Neural cell (in vitro differentiated cells): ENCODE data around the gene CD160.

Experiments used
- EP300 ChIP-seq: fragments of 450-650 bp; conservative IDR thresholded peaks from 2 replicates; pipeline ENCODE4 v1.6.1; 2014; ENCODE audit warnings: antibody characterized with exemption, mild to moderate bottlenecking, moderate library complexity; ENCODE audit not compliant: poor library complexity, severe bottlenecking
- EZH2 ChIP-seq: fragments of 200-600, 300-800 bp; shearing (Covaris generic), sonication (generic); IDR thresholded peaks from 2 replicates; pipeline ENCODE4 v1.6.1; 2014; ENCODE audit warnings: antibody characterized with exemption, low read length, borderline replicate concordance, mild to moderate bottlenecking; ENCODE audit not compliant: insufficient read depth, poor library complexity, severe bottlenecking
- POLR2AphosphoS5 ChIP-seq: IDR thresholded peaks from 2 replicates; pipeline ENCODE4 v1.6.1; 2012
- RAD21 ChIP-seq: fragments of 450-650 bp; conservative IDR thresholded peaks from 2 replicates; pipeline ENCODE4 v1.6.1; 2014; ENCODE audit warnings: antibody characterized with exemption, mild to moderate bottlenecking, moderate library complexity
- SMC3 ChIP-seq: fragments of 450-650 bp; conservative IDR thresholded peaks from 2 replicates; pipeline ENCODE4 v1.6.1; 2014; ENCODE audit warnings: antibody characterized with exemption, mild to moderate bottlenecking, moderate library complexity; ENCODE audit not compliant: poor library complexity
- TAF1 ChIP-seq: IDR thresholded peaks from 2 replicates; pipeline ENCODE4 v1.6.1; 2012; ENCODE audit warnings: low read depth
- TF ChIP-seq, protein P1 (sequence below): fragments of 450-650 bp; IDR thresholded peaks from 2 replicates; pipeline ENCODE4 v1.5.1; 2014; ENCODE audit warnings: antibody characterized with exemption, mild to moderate bottlenecking, moderate library complexity; ENCODE audit not compliant: poor library complexity, severe bottlenecking
- TF ChIP-seq, protein P2 (sequence below): IDR thresholded peaks from 2 replicates; pipeline ENCODE4 v1.6.1; 2012; ENCODE audit warnings: borderline replicate concordance

DNA sequence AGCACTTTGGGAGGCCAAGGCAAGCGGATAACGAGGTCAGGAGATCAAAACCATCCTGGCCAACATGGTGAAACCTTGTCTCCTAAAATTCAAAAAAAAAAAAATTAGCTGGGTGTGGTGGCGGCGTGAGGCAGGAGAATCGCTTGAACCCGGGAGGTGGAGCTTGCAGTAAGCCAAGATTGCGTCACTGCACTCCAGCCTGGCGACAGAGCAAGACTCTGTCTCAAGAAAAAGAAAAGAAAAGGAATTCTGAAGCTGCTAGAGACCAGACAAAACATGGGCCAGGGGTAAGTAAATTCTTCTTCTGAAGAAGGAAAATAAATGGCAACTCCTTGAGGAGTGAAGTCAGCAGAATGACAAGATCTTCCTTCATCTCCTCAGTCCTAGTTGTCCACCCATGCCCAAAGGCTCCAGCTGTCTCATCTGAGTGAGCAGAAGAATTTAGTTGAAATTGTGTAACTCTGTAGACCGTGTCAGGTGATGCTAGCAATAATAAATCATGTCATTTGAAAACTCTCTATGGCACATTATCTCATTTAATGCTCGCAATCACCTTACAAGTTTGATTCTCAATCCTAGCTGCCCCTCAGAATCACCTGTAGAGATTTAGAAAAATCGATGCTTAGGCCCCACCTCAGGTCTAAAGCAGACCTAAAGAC lies 26.4 kb upstream of the CD160 start:
- TF ChIP-seq POLR2AphosphoS5 (no peak), EP300 (no peak), EZH2 (no peak), TAF1 (no peak), SMC3 (no peak), RAD21 (no peak)
- TF ChIP-seq, protein P1, sequence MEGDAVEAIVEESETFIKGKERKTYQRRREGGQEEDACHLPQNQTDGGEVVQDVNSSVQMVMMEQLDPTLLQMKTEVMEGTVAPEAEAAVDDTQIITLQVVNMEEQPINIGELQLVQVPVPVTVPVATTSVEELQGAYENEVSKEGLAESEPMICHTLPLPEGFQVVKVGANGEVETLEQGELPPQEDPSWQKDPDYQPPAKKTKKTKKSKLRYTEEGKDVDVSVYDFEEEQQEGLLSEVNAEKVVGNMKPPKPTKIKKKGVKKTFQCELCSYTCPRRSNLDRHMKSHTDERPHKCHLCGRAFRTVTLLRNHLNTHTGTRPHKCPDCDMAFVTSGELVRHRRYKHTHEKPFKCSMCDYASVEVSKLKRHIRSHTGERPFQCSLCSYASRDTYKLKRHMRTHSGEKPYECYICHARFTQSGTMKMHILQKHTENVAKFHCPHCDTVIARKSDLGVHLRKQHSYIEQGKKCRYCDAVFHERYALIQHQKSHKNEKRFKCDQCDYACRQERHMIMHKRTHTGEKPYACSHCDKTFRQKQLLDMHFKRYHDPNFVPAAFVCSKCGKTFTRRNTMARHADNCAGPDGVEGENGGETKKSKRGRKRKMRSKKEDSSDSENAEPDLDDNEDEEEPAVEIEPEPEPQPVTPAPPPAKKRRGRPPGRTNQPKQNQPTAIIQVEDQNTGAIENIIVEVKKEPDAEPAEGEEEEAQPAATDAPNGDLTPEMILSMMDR = no peak
- TF ChIP-seq, protein P2, sequence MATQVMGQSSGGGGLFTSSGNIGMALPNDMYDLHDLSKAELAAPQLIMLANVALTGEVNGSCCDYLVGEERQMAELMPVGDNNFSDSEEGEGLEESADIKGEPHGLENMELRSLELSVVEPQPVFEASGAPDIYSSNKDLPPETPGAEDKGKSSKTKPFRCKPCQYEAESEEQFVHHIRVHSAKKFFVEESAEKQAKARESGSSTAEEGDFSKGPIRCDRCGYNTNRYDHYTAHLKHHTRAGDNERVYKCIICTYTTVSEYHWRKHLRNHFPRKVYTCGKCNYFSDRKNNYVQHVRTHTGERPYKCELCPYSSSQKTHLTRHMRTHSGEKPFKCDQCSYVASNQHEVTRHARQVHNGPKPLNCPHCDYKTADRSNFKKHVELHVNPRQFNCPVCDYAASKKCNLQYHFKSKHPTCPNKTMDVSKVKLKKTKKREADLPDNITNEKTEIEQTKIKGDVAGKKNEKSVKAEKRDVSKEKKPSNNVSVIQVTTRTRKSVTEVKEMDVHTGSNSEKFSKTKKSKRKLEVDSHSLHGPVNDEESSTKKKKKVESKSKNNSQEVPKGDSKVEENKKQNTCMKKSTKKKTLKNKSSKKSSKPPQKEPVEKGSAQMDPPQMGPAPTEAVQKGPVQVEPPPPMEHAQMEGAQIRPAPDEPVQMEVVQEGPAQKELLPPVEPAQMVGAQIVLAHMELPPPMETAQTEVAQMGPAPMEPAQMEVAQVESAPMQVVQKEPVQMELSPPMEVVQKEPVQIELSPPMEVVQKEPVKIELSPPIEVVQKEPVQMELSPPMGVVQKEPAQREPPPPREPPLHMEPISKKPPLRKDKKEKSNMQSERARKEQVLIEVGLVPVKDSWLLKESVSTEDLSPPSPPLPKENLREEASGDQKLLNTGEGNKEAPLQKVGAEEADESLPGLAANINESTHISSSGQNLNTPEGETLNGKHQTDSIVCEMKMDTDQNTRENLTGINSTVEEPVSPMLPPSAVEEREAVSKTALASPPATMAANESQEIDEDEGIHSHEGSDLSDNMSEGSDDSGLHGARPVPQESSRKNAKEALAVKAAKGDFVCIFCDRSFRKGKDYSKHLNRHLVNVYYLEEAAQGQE = no peak
